AG04450 (cell line): ENCODE data around the gene CNP. TPM values are rescaled to one million over a fixed set of nuclear protein-coding genes. Genes with fewer than 3 reads are reported as not detected.
"Not testable (repeated sequence)": the region's sequence is repeated elsewhere in the genome, so short reads cannot be mapped to it uniquely, and the experiment has no call there.

Source experiments
- CTCF ChIA-PET: fragments of 300-600, 350-600 bp; formaldehyde crosslinking; extraction: SDS; loops from one replicate; lab custom pipeline; 2022; ENCODE audit warnings: antibody characterized with exemption, inconsistent platforms; lab: Charles Lee
- POLR2A ChIA-PET: fragments of 350-600 bp; formaldehyde crosslinking; extraction: SDS; loops from one replicate; lab custom pipeline; 2021; ENCODE audit warnings: antibody characterized with exemption, inconsistent platforms; lab: Yijun Ruan, JAX
- DNase-seq: peaks from one replicate; pipeline ENCODE4 v3.0.0-alpha.2; 2011; ENCODE audit warnings: low read depth, low spot score
- H3K27ac ChIP-seq: one replicate; pipeline ENCODE4 v1.5.1; 2012; ENCODE audit warnings: low read depth, low read length, control low read depth
- H3K27me3 ChIP-seq: one replicate; pipeline ENCODE4 v1.6.0; 2012; ENCODE audit warnings: low read length; ENCODE audit not compliant: control insufficient read depth, insufficient read depth
- H3K4me3 ChIP-seq: 2 replicates; pipeline ENCODE4 v1.5.1; 2011; ENCODE audit warnings: mild to moderate bottlenecking, low read depth, low read length, control low read depth
- H3K9me3 ChIP-seq: 2 replicates; pipeline ENCODE4 v1.5.1; 2012; ENCODE audit warnings: low read length; ENCODE audit not compliant: control insufficient read depth, insufficient read depth
- polyA plus RNA-seq: library from polyadenylated mRNA; depleted of rRNA; stranded (reverse); fragments of >200 nt; gene quantifications from 2 replicates; pipeline ENCODE4 v1.2.3, GENCODE V29; 2011
- TF ChIP-seq, protein P1 (sequence below): IDR thresholded peaks from 2 replicates; pipeline ENCODE4 v1.5.1; 2011; ENCODE audit warnings: low read depth, low read length, control low read depth, inconsistent platforms

Gene CNP
- polyA plus RNA-seq, 1 experiment = 53.0 TPM

DNA sequence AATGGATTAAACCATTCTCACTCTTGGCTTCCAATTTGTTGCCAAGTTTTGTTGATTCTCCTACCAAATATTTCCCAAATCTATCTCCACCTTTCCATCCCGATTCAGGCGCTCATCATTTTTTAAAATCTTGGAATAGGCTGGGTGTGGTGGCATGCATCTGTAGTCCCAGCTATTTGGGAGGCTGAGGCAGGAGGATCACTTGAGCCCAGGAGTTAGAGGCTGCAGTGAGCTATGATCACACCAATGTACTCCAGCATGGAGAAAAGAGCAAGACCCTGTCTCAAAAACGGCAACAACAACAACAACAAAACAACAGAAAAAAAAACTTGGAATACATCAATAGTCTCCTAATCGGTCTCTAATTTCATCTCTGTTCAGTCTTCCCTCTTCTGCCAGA is 52.4 kb downstream of the CNP start:
- ChIA-PET CTCF (interaction anchor here (0.6 to 2.5 kb wide), 10 partner anchors 10 to 499 kb away, joined by 3 to 16 read pairs (median 4); partner anchors contain the start of gene DHX58), POLR2A (no interaction called here)
- no peak for DNase-seq
- no peak overlapping the region for H3K4me3 ChIP-seq
- peaks cover 4% of the 10 kb centered on the region; the same call in 1 of the 2 replicates for H3K9me3 ChIP-seq
- H3K27ac ChIP-seq = no peak overlapping the region
- TF ChIP-seq, protein P1, sequence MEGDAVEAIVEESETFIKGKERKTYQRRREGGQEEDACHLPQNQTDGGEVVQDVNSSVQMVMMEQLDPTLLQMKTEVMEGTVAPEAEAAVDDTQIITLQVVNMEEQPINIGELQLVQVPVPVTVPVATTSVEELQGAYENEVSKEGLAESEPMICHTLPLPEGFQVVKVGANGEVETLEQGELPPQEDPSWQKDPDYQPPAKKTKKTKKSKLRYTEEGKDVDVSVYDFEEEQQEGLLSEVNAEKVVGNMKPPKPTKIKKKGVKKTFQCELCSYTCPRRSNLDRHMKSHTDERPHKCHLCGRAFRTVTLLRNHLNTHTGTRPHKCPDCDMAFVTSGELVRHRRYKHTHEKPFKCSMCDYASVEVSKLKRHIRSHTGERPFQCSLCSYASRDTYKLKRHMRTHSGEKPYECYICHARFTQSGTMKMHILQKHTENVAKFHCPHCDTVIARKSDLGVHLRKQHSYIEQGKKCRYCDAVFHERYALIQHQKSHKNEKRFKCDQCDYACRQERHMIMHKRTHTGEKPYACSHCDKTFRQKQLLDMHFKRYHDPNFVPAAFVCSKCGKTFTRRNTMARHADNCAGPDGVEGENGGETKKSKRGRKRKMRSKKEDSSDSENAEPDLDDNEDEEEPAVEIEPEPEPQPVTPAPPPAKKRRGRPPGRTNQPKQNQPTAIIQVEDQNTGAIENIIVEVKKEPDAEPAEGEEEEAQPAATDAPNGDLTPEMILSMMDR = no peak
- no peaks in the 10 kb centered on the region for H3K27me3 ChIP-seq

DNA sequence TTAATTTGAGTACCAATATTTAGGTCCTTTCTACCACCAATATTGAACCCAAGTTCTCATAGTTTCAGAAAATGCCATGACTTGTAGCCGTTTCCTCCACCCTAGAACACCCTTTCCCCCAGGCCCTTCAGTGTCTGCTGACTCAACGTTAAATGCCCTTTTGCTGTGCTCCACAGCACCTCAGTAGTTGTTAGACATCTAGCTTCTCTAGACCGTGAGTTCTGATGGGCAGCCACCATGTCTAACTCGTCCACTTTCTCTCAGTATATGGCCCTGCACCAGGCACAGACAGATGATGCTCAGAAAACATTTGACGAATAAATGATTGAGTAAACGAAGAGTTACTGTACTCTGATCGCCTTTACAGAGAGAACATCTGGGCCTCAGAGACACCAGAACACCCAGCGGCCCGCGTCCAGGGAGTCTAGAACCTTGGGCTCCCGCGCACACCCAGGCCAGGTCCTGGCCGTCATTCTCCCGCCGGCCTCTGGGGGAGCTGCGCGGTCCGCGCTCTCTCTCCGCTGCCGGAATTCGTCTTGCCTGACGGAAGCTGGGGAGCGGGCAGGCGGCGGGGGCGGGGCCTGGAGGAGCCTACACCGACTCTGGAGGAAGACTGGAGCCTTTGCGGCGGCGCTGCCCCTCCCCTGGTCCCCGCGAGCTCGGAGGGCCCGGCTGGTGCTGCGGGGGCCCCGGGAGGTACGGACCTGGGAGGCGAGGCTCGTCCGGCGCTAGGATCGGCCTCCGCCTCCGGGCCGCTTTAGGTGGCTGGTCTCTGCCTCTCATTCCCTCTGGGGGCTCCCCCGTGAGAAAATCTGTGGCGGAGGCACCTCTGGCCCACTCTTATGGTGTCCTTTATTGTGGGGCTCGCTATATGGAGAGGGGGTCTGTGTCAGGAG is 53.2 kb downstream of the CNP start, which contains the start of gene NKIRAS2:
TSS of gene NKIRAS2 (plus strand) at position 582 of the 896 bp plus-strand sequence. CDS start 1,488 bp downstream, outside the sequence.
- peak within 1 kb of the TSS; percentile 61 for H3K27ac ChIP-seq
- TF ChIP-seq, protein P1 = peak; percentile 87
- H3K9me3 ChIP-seq = peaks cover 4% of the 10 kb centered on the region; the same call in 1 of the 2 replicates
- peak; percentile 61 for DNase-seq
- H3K4me3 ChIP-seq = peak within 1 kb of the TSS; percentile 88
- no peaks in the 10 kb centered on the region for H3K27me3 ChIP-seq
- ChIA-PET CTCF (interaction anchor here (0.5 to 1.8 kb wide), 22 partner anchors 8 to 292 kb away, joined by 3 to 16 read pairs (median 4); partner anchors contain the start of gene DHX58), POLR2A (interaction anchor here (0.5 to 1.7 kb wide), 5 partner anchors 53 to 331 kb away, joined by 3 to 17 read pairs (median 3); partner anchors contain the start of genes CNP, DHX58 and KAT2A)

DNA sequence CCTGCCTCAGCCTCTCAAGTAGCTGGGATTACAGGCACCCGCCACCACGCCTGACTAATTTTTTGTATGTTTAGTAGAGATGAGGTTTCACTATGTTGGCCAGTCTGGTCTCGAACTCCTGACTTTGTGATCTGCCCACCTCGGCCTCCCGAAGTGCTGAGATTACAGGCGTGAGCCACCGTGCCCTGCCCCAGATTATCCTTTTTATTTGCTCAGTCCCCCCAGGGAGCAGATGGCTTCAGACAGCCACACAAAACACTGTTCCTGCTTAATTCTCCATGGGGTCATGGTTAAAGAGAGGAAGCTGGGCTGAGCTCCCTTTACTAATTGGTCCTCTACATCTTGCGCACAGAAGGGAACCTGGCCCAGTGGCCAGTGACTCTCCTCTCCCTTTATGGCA is 54.2 kb downstream of the CNP start:
- H3K9me3 ChIP-seq = not testable (repeated sequence)
- POLR2A ChIA-PET = interaction anchor here (1.2 to 1.7 kb wide), 2 partner anchors 55 to 100 kb away, joined by 4 to 17 read pairs; partner anchors contain the start of genes CNP and KAT2A

DNA sequence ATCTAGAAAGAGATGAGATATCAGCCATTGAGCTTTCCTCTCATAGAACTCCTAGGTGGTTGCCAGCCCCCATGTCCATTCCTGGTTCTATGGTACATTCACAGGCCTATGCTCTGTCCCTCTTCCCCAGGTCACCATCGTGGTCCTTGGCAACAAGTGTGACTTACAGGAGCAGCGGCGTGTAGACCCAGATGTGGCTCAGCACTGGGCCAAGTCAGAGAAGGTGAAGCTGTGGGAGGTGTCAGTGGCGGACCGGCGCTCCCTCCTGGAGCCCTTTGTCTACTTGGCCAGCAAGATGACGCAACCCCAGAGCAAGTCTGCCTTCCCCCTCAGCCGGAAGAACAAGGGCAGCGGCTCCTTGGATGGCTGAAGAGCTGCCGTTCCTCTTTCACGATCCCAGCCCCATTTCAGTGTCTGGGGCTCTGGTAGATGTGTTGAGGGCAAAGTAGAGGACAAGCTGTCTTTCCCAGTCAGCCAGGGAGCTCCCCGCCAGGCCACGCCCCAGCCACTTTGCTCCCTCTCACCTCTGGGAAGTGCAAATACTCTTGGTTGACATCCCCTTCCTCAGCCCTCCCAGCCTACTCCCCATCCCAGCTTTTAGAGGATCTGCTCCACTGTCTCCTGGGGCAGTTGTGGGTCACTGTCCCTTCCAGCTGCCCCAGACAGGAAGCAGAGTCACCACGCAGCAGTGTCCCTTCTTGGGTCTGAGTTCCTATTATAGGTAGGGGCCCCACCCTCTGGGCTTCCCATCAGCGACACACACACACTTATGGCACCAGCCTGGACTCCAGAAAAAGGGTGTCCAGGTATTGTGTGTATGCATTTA is 57.1 kb downstream of the CNP start:
- CTCF ChIA-PET = interaction anchor here (0.6 to 1.5 kb wide), 6 partner anchors 28 to 260 kb away, joined by 3 to 5 read pairs (median 4); partner anchors contain the start of gene DHX58
- Histone ChIP-seq H3K27ac (peak overlapping the region; percentile 85), H3K4me3 (no peak overlapping the region), H3K27me3 (peaks cover 2% of the 10 kb centered on the region), H3K9me3 (no peaks in the 10 kb centered on the region)
- POLR2A ChIA-PET = interaction anchor here (0.6 to 0.7 kb wide), 2 partner anchors 94 to 123 kb away, joined by 5 to 6 read pairs; no protein-coding TSS in a partner anchor
- TF ChIP-seq, protein P1 = no peak
- no peak for DNase-seq

More for the DNA sequence above, 54.2 kb downstream of the CNP start:
- H3K27me3 ChIP-seq, H3K27ac ChIP-seq, DNase-seq: not testable (repeated sequence)
- CTCF ChIA-PET = interaction anchor here (1.0 to 1.8 kb wide), 9 partner anchors 7 to 100 kb away, joined by 4 to 16 read pairs (median 5); no protein-coding TSS in a partner anchor
- H3K4me3 ChIP-seq = peak overlapping the region; percentile 88

DNA sequence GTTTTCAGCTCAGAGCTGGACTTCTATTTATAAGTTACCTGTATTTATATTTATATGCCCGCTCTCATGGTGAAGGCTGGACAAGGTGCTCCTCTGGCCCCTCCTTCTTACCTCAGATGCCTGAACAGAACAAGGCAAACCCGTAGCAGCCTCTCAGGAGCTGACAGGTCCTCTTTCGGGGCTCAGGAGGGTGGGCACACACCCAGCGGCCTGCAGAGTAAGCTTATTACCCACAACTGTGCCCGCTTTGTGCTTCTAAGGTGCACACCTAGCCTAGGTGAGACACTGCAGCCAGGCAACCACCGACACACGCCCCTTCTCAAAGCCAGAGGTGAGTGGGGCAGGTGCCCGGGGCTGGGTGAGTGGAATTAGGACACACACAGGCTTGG is 58.6 kb downstream of the CNP start:
- Histone ChIP-seq H3K27me3 (peaks cover 4% of the 10 kb centered on the region), H3K9me3 (no peaks in the 10 kb centered on the region), H3K27ac (peak overlapping the region; percentile 85), H3K4me3 (0 out of 2 replicates have a peak overlapping the region, but pooled peaks have one; percentile 4)
- TF ChIP-seq, protein P1 = no peak
- no peak for DNase-seq
- ChIA-PET CTCF (interaction anchor here (0.6 to 1.9 kb wide), 24 partner anchors 9 to 155 kb away, joined by 3 to 14 read pairs (median 4); partner anchors contain the start of genes CNP, DHX58 and DNAJC7), POLR2A (interaction anchor here (0.6 to 2.2 kb wide), 2 partner anchors 7 to 85 kb away, joined by 3 to 7 read pairs; partner anchors contain the start of gene DNAJC7)
